Fibroblast of pulmonary artery (primary cell): ENCODE data around the gene ACY1.

Experiments
- DNase-seq: peaks from one replicate; pipeline ENCODE4 v3.0.0-alpha.2; 2010; ENCODE audit warnings: low read depth
- H3K4me3 ChIP-seq: replicated peaks from 2 replicates; pipeline ENCODE4 v1.5.1; 2011; ENCODE audit warnings: low read depth, mild to moderate bottlenecking, control low read depth, low read length, moderate library complexity
- TF ChIP-seq, protein P1 (sequence below): IDR thresholded peaks from 2 replicates; pipeline ENCODE4 v1.5.1; 2011; ENCODE audit warnings: mild to moderate bottlenecking, control low read depth, low read length, inconsistent platforms; ENCODE audit errors: missing control alignments

The ACY1 gene

DNA sequence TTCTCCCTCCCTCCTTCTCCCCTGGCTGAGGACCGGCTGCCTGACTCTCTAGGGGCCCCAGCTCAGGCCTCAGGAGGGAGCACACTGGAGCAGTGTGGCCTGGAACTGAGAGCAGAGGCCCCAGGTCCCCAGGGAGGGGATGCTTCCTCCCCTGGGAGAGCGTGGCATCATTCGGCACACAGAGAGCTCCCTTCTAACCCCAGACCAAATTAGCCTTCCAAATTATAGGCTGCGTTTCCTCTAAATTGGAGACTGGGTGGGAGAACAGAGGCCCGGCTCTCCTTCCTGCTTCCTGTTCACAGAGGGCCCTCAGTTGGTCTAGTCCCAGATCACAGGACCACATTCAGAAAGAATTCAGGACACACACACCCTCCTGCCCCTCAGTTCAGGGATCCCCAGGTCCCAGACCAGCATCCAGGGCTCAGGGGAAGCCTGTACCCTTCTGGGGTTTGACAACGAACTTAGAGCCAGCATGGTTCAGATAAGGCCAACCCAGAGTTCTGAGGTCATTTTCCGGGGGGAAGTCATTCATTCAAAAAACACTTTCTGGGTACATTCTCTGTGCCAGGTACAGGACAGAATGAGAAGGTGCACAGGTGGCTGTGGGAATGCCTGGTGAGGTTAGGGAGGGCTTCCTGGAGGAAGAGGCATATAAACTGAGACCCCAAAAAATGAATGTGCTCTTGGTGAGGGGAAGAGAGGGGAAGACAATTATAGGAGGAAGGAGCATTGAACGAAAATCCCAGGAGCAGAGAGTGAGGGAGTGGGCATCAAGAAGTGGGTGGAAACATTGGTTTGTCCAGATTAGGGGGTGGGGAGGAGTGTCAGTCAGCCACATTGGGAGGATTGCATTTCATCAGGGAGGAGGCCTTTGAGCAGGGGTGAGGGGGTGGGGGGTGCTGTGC, 40.8 kb downstream of the ACY1 start:
- no peak overlapping the region for H3K4me3 ChIP-seq
- TF ChIP-seq, protein P1, sequence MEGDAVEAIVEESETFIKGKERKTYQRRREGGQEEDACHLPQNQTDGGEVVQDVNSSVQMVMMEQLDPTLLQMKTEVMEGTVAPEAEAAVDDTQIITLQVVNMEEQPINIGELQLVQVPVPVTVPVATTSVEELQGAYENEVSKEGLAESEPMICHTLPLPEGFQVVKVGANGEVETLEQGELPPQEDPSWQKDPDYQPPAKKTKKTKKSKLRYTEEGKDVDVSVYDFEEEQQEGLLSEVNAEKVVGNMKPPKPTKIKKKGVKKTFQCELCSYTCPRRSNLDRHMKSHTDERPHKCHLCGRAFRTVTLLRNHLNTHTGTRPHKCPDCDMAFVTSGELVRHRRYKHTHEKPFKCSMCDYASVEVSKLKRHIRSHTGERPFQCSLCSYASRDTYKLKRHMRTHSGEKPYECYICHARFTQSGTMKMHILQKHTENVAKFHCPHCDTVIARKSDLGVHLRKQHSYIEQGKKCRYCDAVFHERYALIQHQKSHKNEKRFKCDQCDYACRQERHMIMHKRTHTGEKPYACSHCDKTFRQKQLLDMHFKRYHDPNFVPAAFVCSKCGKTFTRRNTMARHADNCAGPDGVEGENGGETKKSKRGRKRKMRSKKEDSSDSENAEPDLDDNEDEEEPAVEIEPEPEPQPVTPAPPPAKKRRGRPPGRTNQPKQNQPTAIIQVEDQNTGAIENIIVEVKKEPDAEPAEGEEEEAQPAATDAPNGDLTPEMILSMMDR: no peak
- no peak for DNase-seq

DNA sequence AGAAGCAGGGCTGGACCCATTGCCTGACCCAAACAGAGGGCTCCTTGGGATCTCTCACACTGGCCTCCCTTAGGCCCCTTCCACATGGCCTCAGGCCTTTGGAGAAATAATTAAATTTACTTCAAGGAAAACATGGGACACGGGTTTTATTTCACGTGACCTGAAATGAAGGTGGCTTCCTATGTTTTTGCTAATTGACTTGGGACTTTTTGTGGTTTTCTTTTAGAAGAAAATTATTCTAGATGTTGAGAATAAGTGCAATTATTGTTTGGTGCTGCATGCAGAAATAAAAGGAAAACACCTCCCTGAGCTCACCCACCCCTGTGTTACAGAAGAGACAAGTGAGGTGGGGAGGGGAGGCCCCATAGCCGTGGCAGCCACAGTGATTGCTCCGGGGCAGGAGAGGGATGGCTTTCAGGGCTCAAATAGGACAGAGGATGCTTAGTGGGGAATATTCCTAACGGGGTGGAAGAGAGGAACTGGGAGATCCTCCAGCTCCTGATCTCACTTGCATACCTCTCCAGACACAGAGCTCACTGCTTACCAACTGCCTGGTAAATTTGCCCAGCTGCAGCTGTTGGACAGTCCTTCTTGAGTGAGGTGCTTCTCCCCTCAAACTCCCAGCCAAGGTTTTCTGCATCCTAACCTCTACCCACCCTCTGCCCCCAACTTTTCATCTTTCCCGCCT, 41.6 kb downstream of the ACY1 start:
- no peak for DNase-seq
- TF ChIP-seq, protein P1: no peak
- no peak overlapping the region for H3K4me3 ChIP-seq

DNA sequence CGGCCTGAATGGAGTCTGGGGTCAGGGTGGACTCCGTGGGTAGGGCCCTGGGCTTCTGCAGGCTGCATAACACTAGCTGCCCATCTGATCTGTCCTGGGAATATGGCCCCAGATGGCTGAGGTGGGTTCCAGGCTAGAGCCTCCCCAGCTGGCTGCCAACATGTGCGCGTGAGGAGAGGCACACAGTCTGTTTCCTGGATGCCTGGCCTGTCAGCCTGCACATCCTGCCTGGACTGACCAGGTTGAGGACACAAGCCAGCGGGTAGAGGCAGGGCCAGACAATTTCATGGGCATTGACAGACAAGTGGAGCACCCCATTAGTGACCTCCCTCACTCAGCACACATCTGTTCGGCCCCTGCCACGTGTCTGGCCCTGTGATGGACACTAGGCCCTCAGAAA, 42.1 kb downstream of the ACY1 start:
- no peak for DNase-seq
- TF ChIP-seq, protein P1: no peak
- H3K4me3 ChIP-seq: no peak overlapping the region

DNA sequence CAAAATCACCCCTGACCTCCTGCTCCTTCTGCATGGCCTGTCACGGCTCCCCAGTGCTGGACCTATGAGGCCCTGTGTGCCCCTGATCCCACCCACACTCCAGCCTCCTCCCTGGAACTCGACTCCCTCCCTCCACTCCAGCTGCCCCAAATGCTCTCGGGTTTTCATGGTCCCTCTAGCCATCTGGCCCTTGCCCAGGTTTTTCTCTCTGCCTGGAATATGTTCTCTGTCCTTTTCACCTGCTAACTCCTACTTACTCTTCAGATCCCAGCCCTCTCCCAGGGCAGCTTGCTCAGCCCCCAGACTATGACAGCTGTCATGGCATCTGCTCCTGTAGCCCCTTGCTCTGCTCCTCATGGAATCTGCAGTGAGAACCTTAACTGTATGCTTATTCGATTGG, 42.7 kb downstream of the ACY1 start:
- TF ChIP-seq, protein P1: no peak
- H3K4me3 ChIP-seq: no peak overlapping the region

DNA sequence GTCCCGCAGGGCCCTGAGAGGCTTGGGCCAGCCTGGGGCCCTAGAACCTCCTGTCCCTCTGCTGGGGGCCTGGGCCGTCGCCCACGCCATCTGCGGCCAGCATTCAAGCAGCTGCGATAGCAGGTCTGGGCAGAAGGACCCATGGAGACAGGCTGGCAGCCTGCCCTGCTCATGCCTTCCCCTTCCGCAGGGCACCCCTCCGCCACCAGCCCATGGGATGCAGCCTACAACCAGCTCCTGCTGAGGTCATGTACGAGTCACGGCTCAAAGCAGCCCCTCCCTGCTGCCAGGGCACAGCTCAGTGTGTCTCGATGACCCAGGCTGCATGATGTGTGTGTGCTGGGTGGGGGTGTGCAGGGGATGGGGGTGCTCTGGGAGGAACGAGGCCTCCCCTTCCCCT, 45.2 kb downstream of the ACY1 start:
- no peak overlapping the region for H3K4me3 ChIP-seq
- DNase-seq: no peak
- TF ChIP-seq, protein P1: no peak

More for the DNA sequence above, 42.7 kb downstream of the ACY1 start:
- DNase-seq: no peak

DNA sequence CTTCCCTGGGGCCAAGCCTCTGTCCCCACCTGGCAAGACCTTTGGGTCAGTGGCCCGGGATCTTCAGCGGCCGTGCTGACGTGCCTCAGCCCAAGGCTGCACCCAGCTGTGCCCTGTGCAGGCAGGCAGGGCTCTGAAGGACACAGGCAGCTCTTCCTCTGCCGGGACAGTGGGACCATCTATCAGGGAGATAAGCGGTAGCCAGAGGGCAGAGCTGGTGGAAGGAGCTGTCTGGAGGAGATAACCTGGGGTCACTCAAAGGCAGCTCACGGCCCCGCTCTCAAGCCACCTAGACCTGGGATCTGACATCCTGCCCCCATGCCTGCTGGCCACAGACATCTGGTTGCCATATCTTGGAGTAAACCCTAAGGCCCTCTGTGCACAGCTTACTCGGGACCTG, 45.7 kb downstream of the ACY1 start:
- no peak for DNase-seq
- H3K4me3 ChIP-seq: no peak overlapping the region
- TF ChIP-seq, protein P1: no peak
